KBM-7 (cell line): Measurements from ENCODE around the gene JCHAIN.

ENCODE experiments used
- DNase-seq: peaks from one replicate; pipeline ENCODE4 v3.0.0-alpha.2; 2015
- in situ Hi-C: fragments of 300-500 bp; cut with MboI; formaldehyde crosslinking; loops from 2 replicates; pipeline ENCODE4 v1.14.3; 2020; ENCODE audit warnings: low sequenced_read_pairs, low pct_unique_long_range_greater_than_20kb, mixed read lengths

The JCHAIN gene

GRCh38 chr4:70607334-70607853 is 58.9 kb downstream of the JCHAIN start:
- no peak for DNase-seq
- in situ Hi-C loops = loop anchor here (25.0 kb wide), 1 partner anchor 1105 kb away; no protein-coding TSS in a partner anchor

GRCh38 chr4:70606459-70606858 is 59.8 kb downstream of the JCHAIN start:
- in situ Hi-C loops = loop anchor here (25.0 kb wide), 1 partner anchor 1106 kb away; no protein-coding TSS in a partner anchor

More at GRCh38 chr4:70606459-70606858, 59.8 kb downstream of the JCHAIN start:
- DNase-seq = no peak
